B cell (primary cell): ENCODE data around the gene MPI. TPM values are rescaled to one million over a fixed set of nuclear protein-coding genes. Genes with fewer than 3 reads are reported as not detected.
"Not testable (repeated sequence)": the region's sequence is repeated elsewhere in the genome, so short reads cannot be mapped to it uniquely, and the experiment has no call there.

Experiments
- ATAC-seq: fragments of 200-7000 bp; cut with Tn5 transposase; one replicate; pipeline ENCODE4 v1.10.0; 2021; ENCODE audit warnings: low read depth, mild to moderate bottlenecking, moderate number of reproducible peaks, moderate library complexity
- CTCF ChIA-PET: fragments of 350-600 bp; sonication (Branson Sonifier 250); formaldehyde crosslinking; loops from one replicate; lab custom pipeline; 2021; ENCODE audit warnings: antibody characterized with exemption, inconsistent platforms; lab: Charles Lee
- POLR2A ChIA-PET: fragments of 350-600 bp; sonication (Branson Sonifier 250); formaldehyde crosslinking; loops from one replicate; lab custom pipeline; 2021; ENCODE audit warnings: antibody characterized with exemption; lab: Charles Lee
- DNase-seq: peaks from one replicate; pipeline ENCODE4 v3.0.0; 2013
- H2AFZ ChIP-seq: 2 replicates; pipeline ENCODE4 v1.6.1; 2012; ENCODE audit warnings: mild to moderate bottlenecking, low read depth, low read length; ENCODE audit not compliant: insufficient read depth, poor library complexity, severe bottlenecking
- H3K27ac ChIP-seq, 2 donors: 1 replicate in 1 of 2; 2 replicates in 1 of 2; pipeline ENCODE4 v1.5.1; 2012 to 2013; ENCODE audit warnings: low read length in 2 of 2, mild to moderate bottlenecking in 2 of 2, moderate library complexity in 1 of 2
- H3K27me3 ChIP-seq, 4 experiments: fragments of 200-600 bp in 1 of 4; sonication (generic) in 1 of 4; replicated peaks in 1 of 4; 1 replicate in 2 of 4; 2 replicates in 2 of 4; pipeline versions ENCODE4 v1.6.1 to v1.7.0; 2013 to 2016; ENCODE audit warnings: low read length in 3 of 4, mild to moderate bottlenecking in 2 of 4, mixed read lengths in 1 of 4, moderate library complexity in 1 of 4; ENCODE audit not compliant: insufficient read depth in 4 of 4, control insufficient read depth in 3 of 4; ENCODE audit errors: control extremely low read depth in 1 of 4
- H3K36me3 ChIP-seq, 2 experiments: replicated peaks in 1 of 2; 1 replicate in 1 of 2; 2 replicates in 1 of 2; pipeline versions ENCODE4 v1.6.1 to v1.7.1; 2013; ENCODE audit warnings: low read length in 1 of 2; ENCODE audit not compliant: insufficient read depth in 2 of 2, control insufficient read depth in 1 of 2; ENCODE audit errors: control extremely low read depth in 1 of 2, extremely low read depth in 1 of 2
- H3K4me1 ChIP-seq, 2 donors: fragments of 200-600 bp in 1 of 2; sonication (generic) in 1 of 2; 1 replicate in 1 of 2; 2 replicates in 1 of 2; pipeline versions ENCODE4 v1.5.1 to v1.6.1; 2013 to 2017; ENCODE audit warnings: low read length in 2 of 2; ENCODE audit not compliant: control insufficient read depth in 2 of 2, insufficient read depth in 2 of 2
- H3K4me2 ChIP-seq: replicated peaks from 2 replicates; pipeline ENCODE3; 2012; ENCODE audit warnings: mild to moderate bottlenecking, low read depth, low read length; ENCODE audit not compliant: poor library complexity, severe bottlenecking
- H3K4me3 ChIP-seq, 5 experiments: fragments of 200-600 bp in 1 of 5; sonication (generic) in 1 of 5; 1 replicate in 3 of 5; 2 replicates in 2 of 5; pipeline versions ENCODE4 v1.5.1 to v1.7.0; 2011 to 2016; ENCODE audit warnings: low read length in 4 of 5, mild to moderate bottlenecking in 4 of 5, low read depth in 2 of 5, control low read depth in 1 of 5, moderate library complexity in 1 of 5; ENCODE audit not compliant: insufficient read depth in 1 of 5; ENCODE audit errors: control extremely low read depth in 1 of 5, extremely low read depth in 1 of 5
- H3K79me2 ChIP-seq: fragments of 200-600 bp; sonication (generic); one replicate; pipeline ENCODE4 v1.6.0; 2016; ENCODE audit warnings: low read length; ENCODE audit not compliant: control insufficient read depth, insufficient read depth
- H3K9ac ChIP-seq: fragments of 200-600 bp; sonication (generic); 2 replicates; pipeline ENCODE4 v1.6.1; 2017; ENCODE audit warnings: mild to moderate bottlenecking, low read length, moderate library complexity
- H3K9me3 ChIP-seq, 3 donors: one replicate each; pipeline versions ENCODE4 v1.6.1 to v1.7.1; 2013; ENCODE audit warnings: low read length in 2 of 3; ENCODE audit not compliant: control insufficient read depth in 2 of 3, insufficient read depth in 1 of 3; ENCODE audit errors: control extremely low read depth in 1 of 3
- H4K20me1 ChIP-seq: 2 replicates; pipeline ENCODE4 v1.6.0; 2012; ENCODE audit warnings: mild to moderate bottlenecking, low read length; ENCODE audit not compliant: insufficient read depth, control insufficient read depth, poor library complexity, severe bottlenecking
- H3K27ac Mint-ChIP-seq: one replicate; pipeline ENCODE4 v1.8.0; 2021; ENCODE audit warnings: mixed read lengths
- H3K27me3 Mint-ChIP-seq: one replicate; pipeline ENCODE4 v1.8.0; 2021; ENCODE audit warnings: mixed read lengths
- H3K4me1 Mint-ChIP-seq: one replicate; pipeline ENCODE4 v1.8.0; 2021; ENCODE audit warnings: mixed read lengths
- H3K4me3 Mint-ChIP-seq: one replicate; pipeline ENCODE4 v1.8.0; 2021; ENCODE audit warnings: mixed read lengths
- H3K9me3 Mint-ChIP-seq: one replicate; pipeline ENCODE4 v1.8.0; 2022; ENCODE audit warnings: mixed read lengths; ENCODE audit not compliant: insufficient read depth
- EZH2 ChIP-seq: IDR thresholded peaks from 2 replicates; pipeline ENCODE4 v1.6.1; 2012; ENCODE audit warnings: borderline replicate concordance, low read depth, mild to moderate bottlenecking, moderate library complexity, low read length; ENCODE audit not compliant: insufficient read depth, poor library complexity, severe bottlenecking
- whole genome bisulfite sequencing: methylation state at CpG from one replicate; pipeline ENCODE4 v1.1.5; 2013; ENCODE audit warnings: missing lambda C conversion rate; ENCODE audit not compliant: insufficient coverage; 5-methylcytosine and 5-hydroxymethylcytosine counted together
- intact Hi-C: fragments of 100-400 bp; cut with micrococcal nuclease; formaldehyde crosslinking; loops from one replicate; pipeline ENCODE4 v1.10.0; 2022
- polyA plus RNA-seq: library from polyadenylated mRNA; depleted of rRNA; stranded (reverse); fragments of >200 nt; gene quantifications from 2 replicates; pipeline ENCODE4 v1.2.3, GENCODE V29; 2012
- total RNA-seq, 2 donors: library from RNA; stranded (reverse); fragments of 120-200 nt in 1 of 2; gene quantifications; 1 replicate in 1 of 2; 2 replicates in 1 of 2; pipeline versions ENCODE4 v1.2.3 to v1.2.4, GENCODE V29; 2013 to 2022
- TF ChIP-seq, protein P1 (sequence below): fragments of 200-600 bp; IDR thresholded peaks from one replicate; pipeline ENCODE4 v1.8.0; 2022; ENCODE audit warnings: antibody characterized with exemption, mild to moderate bottlenecking

MPI gene
- total and polyA plus RNA-seq, 2 donors (not counting 1 experiment from before 2014, with no cell fraction given): 37.2 to 59.8 TPM

DNA sequence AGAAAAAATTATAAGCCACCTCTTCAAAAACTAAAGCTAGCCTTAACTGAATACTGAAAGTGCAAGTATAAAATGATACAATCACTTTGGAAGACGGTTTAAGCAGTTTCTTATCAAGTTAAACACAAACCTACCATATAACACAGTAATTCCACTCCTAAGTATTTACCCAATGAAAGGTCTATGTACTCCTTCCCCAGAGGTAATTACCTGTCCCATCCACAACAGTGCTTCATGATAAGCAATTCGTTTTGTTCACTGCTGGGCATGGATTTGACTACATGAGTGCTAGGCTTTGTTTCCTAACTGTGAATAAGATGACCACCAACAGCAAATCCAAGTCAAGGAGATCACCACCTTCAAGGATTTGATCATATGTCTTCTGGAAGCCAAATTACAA, 43.7 kb downstream of the MPI start:
- ChIA-PET POLR2A (interaction anchor here (0.5 to 0.7 kb wide), 2 partner anchors 17 to 274 kb away, joined by 3 to 5 read pairs; no protein-coding TSS in a partner anchor), CTCF (interaction anchor here (1.2 to 1.3 kb wide), 2 partner anchors 32 to 165 kb away, joined by 3 to 4 read pairs; no protein-coding TSS in a partner anchor)
- WGBS: 67% methylated on average over 1 of the region's 2 CpGs
- no peak overlapping the region for H3K9ac ChIP-seq
- H3K4me1 ChIP-seq: peaks cover 14 to 16% of the 10 kb centered on the region in 2 donors
- Mint-ChIP-seq H3K9me3 (no peaks in the 10 kb centered on the region), H3K4me3 (no peak overlapping the region), H3K4me1 (peaks cover 33% of the 10 kb centered on the region), H3K27me3 (no peaks in the 10 kb centered on the region), H3K27ac (no peak overlapping the region)
- no peaks in the 10 kb centered on the region for H3K9me3 ChIP-seq
- peaks cover 86% of the 10 kb centered on the region for H3K79me2 ChIP-seq
- no peak overlapping the region for H2AFZ ChIP-seq
- no peaks in the 10 kb centered on the region for H3K27me3 ChIP-seq
- H4K20me1 ChIP-seq: peaks cover 32% of the 10 kb centered on the region
- ATAC-seq (no peak), DNase-seq (no peak)
- TF ChIP-seq, protein P1, sequence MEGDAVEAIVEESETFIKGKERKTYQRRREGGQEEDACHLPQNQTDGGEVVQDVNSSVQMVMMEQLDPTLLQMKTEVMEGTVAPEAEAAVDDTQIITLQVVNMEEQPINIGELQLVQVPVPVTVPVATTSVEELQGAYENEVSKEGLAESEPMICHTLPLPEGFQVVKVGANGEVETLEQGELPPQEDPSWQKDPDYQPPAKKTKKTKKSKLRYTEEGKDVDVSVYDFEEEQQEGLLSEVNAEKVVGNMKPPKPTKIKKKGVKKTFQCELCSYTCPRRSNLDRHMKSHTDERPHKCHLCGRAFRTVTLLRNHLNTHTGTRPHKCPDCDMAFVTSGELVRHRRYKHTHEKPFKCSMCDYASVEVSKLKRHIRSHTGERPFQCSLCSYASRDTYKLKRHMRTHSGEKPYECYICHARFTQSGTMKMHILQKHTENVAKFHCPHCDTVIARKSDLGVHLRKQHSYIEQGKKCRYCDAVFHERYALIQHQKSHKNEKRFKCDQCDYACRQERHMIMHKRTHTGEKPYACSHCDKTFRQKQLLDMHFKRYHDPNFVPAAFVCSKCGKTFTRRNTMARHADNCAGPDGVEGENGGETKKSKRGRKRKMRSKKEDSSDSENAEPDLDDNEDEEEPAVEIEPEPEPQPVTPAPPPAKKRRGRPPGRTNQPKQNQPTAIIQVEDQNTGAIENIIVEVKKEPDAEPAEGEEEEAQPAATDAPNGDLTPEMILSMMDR: no peak
- TF ChIP-seq EZH2: no peak
- intact Hi-C loops: no loop called here
- H3K4me2 ChIP-seq: no peak overlapping the region
- peaks cover 0 to 19% of the 10 kb centered on the region in 2 experiments for H3K36me3 ChIP-seq
- no peak overlapping the region for H3K27ac ChIP-seq
- H3K4me3 ChIP-seq: no peak overlapping the region

DNA sequence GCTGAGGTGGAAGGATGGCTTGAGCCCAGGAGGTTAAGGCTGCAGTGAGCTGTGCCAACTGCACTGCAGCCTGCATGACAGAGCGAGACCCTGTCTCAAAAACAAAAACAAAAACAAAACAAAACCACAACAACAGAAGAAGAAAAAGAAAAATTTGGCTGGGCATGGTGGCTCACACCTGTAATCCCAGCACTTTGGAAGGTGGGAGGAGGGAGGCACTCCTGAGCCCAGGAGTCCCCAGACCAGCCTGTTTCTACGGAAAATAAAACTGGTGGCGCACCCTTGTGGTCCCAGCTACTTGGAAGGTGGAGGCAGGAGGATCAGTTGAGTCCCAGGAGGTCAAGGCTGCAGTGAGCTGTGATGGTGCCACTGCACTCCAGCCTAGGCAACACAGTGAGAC, 45.4 kb downstream of the MPI start:
- POLR2A ChIA-PET, H3K27me3 ChIP-seq, ATAC-seq, H3K27ac Mint-ChIP-seq, H3K27me3 Mint-ChIP-seq, H3K9me3 ChIP-seq, H3K4me3 ChIP-seq, H3K27ac ChIP-seq, H3K36me3 ChIP-seq, DNase-seq, H3K9me3 Mint-ChIP-seq, H3K4me2 ChIP-seq, H2AFZ ChIP-seq, H3K9ac ChIP-seq: not testable (repeated sequence)
- Histone ChIP-seq H3K79me2 (peaks cover 74% of the 10 kb centered on the region), H4K20me1 (peaks cover 26% of the 10 kb centered on the region), H3K4me1 (peaks cover 14 to 16% of the 10 kb centered on the region in 2 donors)
- H3K4me3 Mint-ChIP-seq: peak overlapping the region; percentile 64
- H3K4me1 Mint-ChIP-seq: peaks cover 33% of the 10 kb centered on the region
- CTCF ChIA-PET: interaction anchor here (0.6 to 1.0 kb wide), 2 partner anchors 15 to 33 kb away, joined by 3 to 4 read pairs; no protein-coding TSS in a partner anchor
- intact Hi-C loops: loop anchor here (5.0 kb wide), 5 partner anchors 43 to 692 kb away; partner anchors contain the start of genes C15orf39, MAN2C1, MPI and SIN3A
- 100% methylated on average over 2 of the region's 3 CpGs for WGBS
